ENCODE results near the gene TRABD2B. TPM values are rescaled to one million over a fixed set of nuclear protein-coding genes. Genes with fewer than 3 reads are reported as not detected.

Gene TRABD2B
- total and polyA plus RNA-seq, 2 of the 13 experiments (the other 11 are each of a cell fraction or from before 2014, with no cell fraction given), result 0.04 TPM; not detected in 1

DNA sequence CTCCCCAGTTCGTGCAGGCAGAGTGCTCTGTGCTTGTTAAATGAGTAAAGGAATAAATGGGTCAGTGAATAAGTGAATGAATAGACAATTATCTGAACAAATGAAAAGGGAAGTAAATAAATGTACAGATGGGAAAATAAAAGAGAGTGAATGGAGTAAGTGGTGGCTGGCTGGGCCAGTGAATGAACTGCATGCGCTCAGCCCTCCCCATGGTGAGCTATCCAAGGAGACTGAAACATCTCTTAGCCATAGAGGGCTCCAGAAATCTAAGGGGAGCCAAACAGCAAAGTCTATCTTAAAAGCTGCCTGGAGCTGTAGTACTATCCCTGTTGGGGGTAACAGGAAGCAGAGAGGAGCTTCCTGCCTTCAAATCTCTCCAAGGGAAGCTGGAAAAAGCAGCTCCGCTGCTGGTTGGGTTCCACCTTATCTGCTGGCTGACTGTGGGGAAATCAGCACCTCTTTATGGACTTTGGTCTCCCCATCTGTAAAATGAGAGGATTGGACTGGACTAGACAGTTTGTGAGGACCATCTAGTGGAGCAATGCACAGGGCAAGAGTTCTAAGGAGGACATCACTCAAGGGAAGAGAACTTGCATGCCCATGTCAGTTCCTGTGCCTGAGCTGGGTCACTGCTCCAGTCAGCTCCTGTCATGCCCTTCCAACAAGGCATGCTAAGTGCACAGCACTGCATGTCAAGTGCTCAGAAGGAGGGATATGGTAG, 77.9 kb downstream of the TRABD2B start (continued):
- TF ChIP-seq ZBTB10 (CRISPR knock-in tag; IDR thresholded peaks at IDR 0.05; ENCODE audit: borderline replicate concordance) (peak; percentile 29; the same call in 1 of the 2 replicates), FLYWCH1 (CRISPR knock-in tag; IDR thresholded peaks at IDR 0.05) (no peak), ZNF552 (CRISPR knock-in tag; IDR thresholded peaks at IDR 0.05; ENCODE audit: borderline replicate concordance) (no peak), ZNF362 (CRISPR knock-in tag; IDR thresholded peaks at IDR 0.05; ENCODE audit: borderline replicate concordance) (no peak), SNAI1 (CRISPR knock-in tag; IDR thresholded peaks at IDR 0.05; ENCODE audit: borderline replicate concordance) (peak; percentile 48; the same call in 1 of the 2 replicates), MATR3 (CRISPR knock-in tag; IDR thresholded peaks at IDR 0.05) (no peak), ZFYVE20 (CRISPR knock-in tag; IDR thresholded peaks at IDR 0.05; ENCODE audit: borderline replicate concordance, low read depth) (no peak), HOXA7 (CRISPR knock-in tag; IDR thresholded peaks at IDR 0.05) (no peak), MTF1 (CRISPR knock-in tag; IDR thresholded peaks at IDR 0.05) (no peak), RORA (CRISPR knock-in tag; IDR thresholded peaks at IDR 0.05) (no peak), ASH2L (IDR thresholded peaks at IDR 0.05; ENCODE audit: insufficient read length, low read depth, low read length) (no peak), ZNF850 (CRISPR knock-in tag; conservative IDR thresholded peaks at IDR 0.05) (no peak), ZFP37 (CRISPR knock-in tag; IDR thresholded peaks at IDR 0.05; ENCODE audit: borderline replicate concordance) (no peak)
- TF ChIP-seq, protein P1, sequence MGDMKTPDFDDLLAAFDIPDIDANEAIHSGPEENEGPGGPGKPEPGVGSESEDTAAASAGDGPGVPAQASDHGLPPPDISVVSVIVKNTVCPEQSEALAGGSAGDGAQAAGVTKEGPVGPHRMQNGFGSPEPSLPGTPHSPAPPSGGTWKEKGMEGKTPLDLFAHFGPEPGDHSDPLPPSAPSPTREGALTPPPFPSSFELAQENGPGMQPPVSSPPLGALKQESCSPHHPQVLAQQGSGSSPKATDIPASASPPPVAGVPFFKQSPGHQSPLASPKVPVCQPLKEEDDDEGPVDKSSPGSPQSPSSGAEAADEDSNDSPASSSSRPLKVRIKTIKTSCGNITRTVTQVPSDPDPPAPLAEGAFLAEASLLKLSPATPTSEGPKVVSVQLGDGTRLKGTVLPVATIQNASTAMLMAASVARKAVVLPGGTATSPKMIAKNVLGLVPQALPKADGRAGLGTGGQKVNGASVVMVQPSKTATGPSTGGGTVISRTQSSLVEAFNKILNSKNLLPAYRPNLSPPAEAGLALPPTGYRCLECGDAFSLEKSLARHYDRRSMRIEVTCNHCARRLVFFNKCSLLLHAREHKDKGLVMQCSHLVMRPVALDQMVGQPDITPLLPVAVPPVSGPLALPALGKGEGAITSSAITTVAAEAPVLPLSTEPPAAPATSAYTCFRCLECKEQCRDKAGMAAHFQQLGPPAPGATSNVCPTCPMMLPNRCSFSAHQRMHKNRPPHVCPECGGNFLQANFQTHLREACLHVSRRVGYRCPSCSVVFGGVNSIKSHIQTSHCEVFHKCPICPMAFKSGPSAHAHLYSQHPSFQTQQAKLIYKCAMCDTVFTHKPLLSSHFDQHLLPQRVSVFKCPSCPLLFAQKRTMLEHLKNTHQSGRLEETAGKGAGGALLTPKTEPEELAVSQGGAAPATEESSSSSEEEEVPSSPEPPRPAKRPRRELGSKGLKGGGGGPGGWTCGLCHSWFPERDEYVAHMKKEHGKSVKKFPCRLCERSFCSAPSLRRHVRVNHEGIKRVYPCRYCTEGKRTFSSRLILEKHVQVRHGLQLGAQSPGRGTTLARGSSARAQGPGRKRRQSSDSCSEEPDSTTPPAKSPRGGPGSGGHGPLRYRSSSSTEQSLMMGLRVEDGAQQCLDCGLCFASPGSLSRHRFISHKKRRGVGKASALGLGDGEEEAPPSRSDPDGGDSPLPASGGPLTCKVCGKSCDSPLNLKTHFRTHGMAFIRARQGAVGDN (CRISPR knock-in tag; IDR thresholded peaks at IDR 0.05), result peak; percentile 48
- TF ChIP-seq, protein P2, sequence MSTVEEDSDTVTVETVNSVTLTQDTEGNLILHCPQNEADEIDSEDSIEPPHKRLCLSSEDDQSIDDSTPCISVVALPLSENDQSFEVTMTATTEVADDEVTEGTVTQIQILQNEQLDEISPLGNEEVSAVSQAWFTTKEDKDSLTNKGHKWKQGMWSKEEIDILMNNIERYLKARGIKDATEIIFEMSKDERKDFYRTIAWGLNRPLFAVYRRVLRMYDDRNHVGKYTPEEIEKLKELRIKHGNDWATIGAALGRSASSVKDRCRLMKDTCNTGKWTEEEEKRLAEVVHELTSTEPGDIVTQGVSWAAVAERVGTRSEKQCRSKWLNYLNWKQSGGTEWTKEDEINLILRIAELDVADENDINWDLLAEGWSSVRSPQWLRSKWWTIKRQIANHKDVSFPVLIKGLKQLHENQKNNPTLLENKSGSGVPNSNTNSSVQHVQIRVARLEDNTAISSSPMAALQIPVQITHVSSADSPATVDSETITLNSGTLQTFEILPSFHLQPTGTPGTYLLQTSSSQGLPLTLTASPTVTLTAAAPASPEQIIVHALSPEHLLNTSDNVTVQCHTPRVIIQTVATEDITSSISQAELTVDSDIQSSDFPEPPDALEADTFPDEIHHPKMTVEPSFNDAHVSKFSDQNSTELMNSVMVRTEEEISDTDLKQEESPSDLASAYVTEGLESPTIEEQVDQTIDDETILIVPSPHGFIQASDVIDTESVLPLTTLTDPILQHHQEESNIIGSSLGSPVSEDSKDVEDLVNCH (CRISPR knock-in tag; IDR thresholded peaks at IDR 0.05), result no peak
